NT2/D1 (cell line): ENCODE results near the gene ROBO2.

Source experiments
- SUZ12 ChIP-seq: IDR thresholded peaks from 2 replicates; pipeline ENCODE4 v1.6.1; 2011; ENCODE audit not compliant: insufficient read length, insufficient read depth; ENCODE audit errors: extremely low read depth
- YY1 ChIP-seq: IDR thresholded peaks from 2 replicates; pipeline ENCODE4 v1.6.1; 2011; ENCODE audit not compliant: insufficient read length, insufficient read depth
- ZNF274 ChIP-seq: IDR thresholded peaks from 2 replicates; pipeline ENCODE4 v1.6.1; 2011; ENCODE audit warnings: mild to moderate bottlenecking, low read depth, low read length

DNA sequence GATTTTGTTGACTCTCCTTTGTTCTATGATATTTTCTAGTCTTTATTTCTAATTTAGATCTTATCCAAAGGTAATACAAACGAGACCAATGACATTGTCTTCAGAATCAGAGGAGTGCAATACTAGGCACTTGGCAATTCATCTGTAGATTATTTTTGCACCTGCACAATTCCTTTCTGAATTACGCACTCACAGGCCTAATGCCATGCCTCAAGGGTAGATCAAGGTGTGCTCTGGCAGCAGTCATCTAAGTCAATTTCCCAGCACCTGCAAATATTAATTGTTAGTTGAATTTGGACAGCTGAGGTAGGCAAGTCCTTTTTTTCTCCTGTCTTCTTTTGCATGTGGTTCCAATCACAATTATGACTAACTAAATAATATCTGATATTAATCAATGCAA lies 653.2 kb downstream of the ROBO2 start:
- TF ChIP-seq SUZ12 (no peak), ZNF274 (no peak), YY1 (no peak)
